Neural cell (in vitro differentiated cells): ENCODE results near the gene WNK2. TPM values are rescaled to one million over a fixed set of nuclear protein-coding genes. Genes with fewer than 3 reads are reported as not detected.

Source experiments
- H2AFZ ChIP-seq: fragments of 200-600, 300-800 bp; sonication (generic), shearing (Covaris generic); 2 replicates; pipeline ENCODE4 v1.6.0; 2014; ENCODE audit warnings: low read depth, mild to moderate bottlenecking, antibody characterized with exemption, low read length, moderate library complexity
- H3F3A ChIP-seq: fragments of 200-600 bp; shearing (Covaris generic); 2 replicates; pipeline ENCODE4 v1.6.1; 2016; ENCODE audit warnings: mild to moderate bottlenecking, moderate library complexity, mixed read lengths, antibody characterized with exemption, low read length; ENCODE audit not compliant: insufficient read depth, poor library complexity, severe bottlenecking
- H3K27ac ChIP-seq: fragments of 200-600, 300-800 bp; sonication (generic), shearing (Covaris generic); 2 replicates; pipeline ENCODE4 v1.5.1; 2014; ENCODE audit warnings: mild to moderate bottlenecking, low read length, moderate library complexity
- H3K27me3 ChIP-seq: fragments of 300-800, 200-600 bp; sonication (generic), shearing (Covaris generic); 2 replicates; pipeline ENCODE4 v1.6.0; 2014; ENCODE audit warnings: mild to moderate bottlenecking, low read depth, low read length, moderate library complexity; ENCODE audit not compliant: insufficient read depth
- H3K36me3 ChIP-seq: fragments of 300-800, 200-600 bp; sonication (generic), shearing (Covaris generic); 2 replicates; pipeline ENCODE4 v1.5.1; 2014; ENCODE audit warnings: mild to moderate bottlenecking, antibody characterized with exemption, low read length, moderate library complexity; ENCODE audit not compliant: insufficient read depth
- H3K4me2 ChIP-seq: fragments of 300-800, 200-600 bp; sonication (generic), shearing (Covaris generic); 2 replicates; pipeline ENCODE4 v1.6.0; 2014; ENCODE audit warnings: mild to moderate bottlenecking, low read length
- H3K4me3 ChIP-seq: fragments of 300-800, 200-600 bp; sonication (generic), shearing (Covaris generic); 2 replicates; pipeline ENCODE4 v1.5.1; 2014; ENCODE audit warnings: mild to moderate bottlenecking, low read length, moderate library complexity
- H3K79me2 ChIP-seq: fragments of 200-600 bp; shearing (Covaris generic); replicated peaks from 2 replicates; pipeline ENCODE4 v1.6.0; 2014; ENCODE audit warnings: mild to moderate bottlenecking, low read length, moderate library complexity; ENCODE audit not compliant: insufficient read depth
- H3K9ac ChIP-seq: fragments of 300-800, 200-600 bp; sonication (generic), shearing (Covaris generic); 2 replicates; pipeline ENCODE4 v1.6.1; 2016; ENCODE audit warnings: mild to moderate bottlenecking, low read length, mixed read lengths
- H3K9me2 ChIP-seq: fragments of 200-600 bp; shearing (Covaris generic); 2 replicates; pipeline ENCODE4 v1.6.1; 2016; ENCODE audit warnings: mild to moderate bottlenecking, low read length, mixed read lengths; ENCODE audit not compliant: insufficient read depth
- H3K9me3 ChIP-seq: fragments of 200-600, 300-800 bp; sonication (generic), shearing (Covaris generic); 2 replicates; pipeline ENCODE4 v1.6.1; 2016; ENCODE audit warnings: mild to moderate bottlenecking, mixed run types, low read length, moderate library complexity, mixed read lengths
- H4K20me1 ChIP-seq: fragments of 200-600 bp; shearing (Covaris generic); 2 replicates; pipeline ENCODE4 v1.6.1; 2016; ENCODE audit warnings: mild to moderate bottlenecking, mixed run types; ENCODE audit not compliant: insufficient read depth
- EP300 ChIP-seq: fragments of 450-650 bp; conservative IDR thresholded peaks from 2 replicates; pipeline ENCODE4 v1.6.1; 2014; ENCODE audit warnings: antibody characterized with exemption, mild to moderate bottlenecking, moderate library complexity; ENCODE audit not compliant: poor library complexity, severe bottlenecking
- EZH2 ChIP-seq: fragments of 200-600, 300-800 bp; shearing (Covaris generic), sonication (generic); IDR thresholded peaks from 2 replicates; pipeline ENCODE4 v1.6.1; 2014; ENCODE audit warnings: antibody characterized with exemption, low read length, borderline replicate concordance, mild to moderate bottlenecking; ENCODE audit not compliant: insufficient read depth, poor library complexity, severe bottlenecking
- MXI1 ChIP-seq: fragments of 450-650 bp; conservative IDR thresholded peaks from 2 replicates; pipeline ENCODE4 v1.6.1; 2014; ENCODE audit warnings: antibody characterized with exemption, mild to moderate bottlenecking; ENCODE audit not compliant: poor library complexity, severe bottlenecking
- POLR2AphosphoS5 ChIP-seq: IDR thresholded peaks from 2 replicates; pipeline ENCODE4 v1.6.1; 2012
- RAD21 ChIP-seq: fragments of 450-650 bp; conservative IDR thresholded peaks from 2 replicates; pipeline ENCODE4 v1.6.1; 2014; ENCODE audit warnings: antibody characterized with exemption, mild to moderate bottlenecking, moderate library complexity
- SMC3 ChIP-seq: fragments of 450-650 bp; conservative IDR thresholded peaks from 2 replicates; pipeline ENCODE4 v1.6.1; 2014; ENCODE audit warnings: antibody characterized with exemption, mild to moderate bottlenecking, moderate library complexity; ENCODE audit not compliant: poor library complexity
- TAF1 ChIP-seq: IDR thresholded peaks from 2 replicates; pipeline ENCODE4 v1.6.1; 2012; ENCODE audit warnings: low read depth
- polyA plus RNA-seq: library from polyadenylated mRNA; depleted of rRNA; stranded (reverse); fragments of >200 nt; gene quantifications from 2 replicates; pipeline ENCODE4 v1.2.3, GENCODE V29; 2014
- TF ChIP-seq, protein P1 (sequence below): fragments of 450-650 bp; IDR thresholded peaks from 2 replicates; pipeline ENCODE4 v1.5.1; 2014; ENCODE audit warnings: antibody characterized with exemption, mild to moderate bottlenecking, moderate library complexity; ENCODE audit not compliant: poor library complexity, severe bottlenecking
- TF ChIP-seq, protein P2 (sequence below): IDR thresholded peaks from 2 replicates; pipeline ENCODE4 v1.6.1; 2012; ENCODE audit warnings: borderline replicate concordance

WNK2 gene
- polyA plus RNA-seq, 1 donor from 2014 or later: 37.1 TPM

DNA sequence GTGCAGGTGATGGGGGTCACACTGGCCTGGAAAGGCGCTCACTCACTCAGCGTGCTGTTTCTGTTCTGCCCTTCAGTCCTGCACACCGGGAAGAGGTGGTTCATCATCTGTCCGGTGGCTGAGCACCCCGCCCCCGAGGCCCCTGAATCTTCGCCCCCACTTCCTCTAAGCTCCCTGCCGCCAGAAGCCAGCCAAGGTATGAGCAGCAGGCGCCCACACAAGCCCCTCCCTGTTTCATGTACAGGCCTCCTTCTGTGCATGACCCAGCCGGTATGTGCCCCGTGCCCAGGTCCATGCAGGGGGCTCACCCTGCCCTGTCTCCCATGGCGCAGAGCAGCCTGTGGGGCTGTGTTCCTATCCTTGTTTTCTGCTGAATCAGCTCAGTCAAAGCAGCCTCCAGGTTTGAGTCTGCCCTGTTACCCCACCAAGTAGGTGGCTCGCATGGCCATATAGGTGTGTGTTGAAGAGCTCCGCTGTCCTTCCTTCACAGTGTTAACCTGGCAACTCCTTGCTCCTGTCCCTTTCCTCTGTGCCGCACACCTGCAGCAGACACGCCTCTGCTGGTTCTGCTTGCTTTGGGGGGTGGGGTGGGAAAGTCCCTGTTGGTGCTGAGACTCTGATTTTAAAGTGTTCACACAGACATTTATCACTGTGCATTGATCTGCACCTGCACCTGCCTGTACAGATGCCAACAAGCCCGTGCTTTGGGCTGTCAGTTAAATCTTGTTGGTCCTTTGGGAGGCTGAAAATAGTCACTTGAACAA, 84.8 kb downstream of the WNK2 start:
- Histone ChIP-seq H3K9me3 (no peaks in the 10 kb centered on the region), H3K4me3 (no peak overlapping the region), H3K27ac (no peak overlapping the region), H3K9ac (no peak overlapping the region), H3K27me3 (no peaks in the 10 kb centered on the region), H2AFZ (no peak overlapping the region), H3F3A (no peaks in the 10 kb centered on the region), H3K9me2 (no peaks in the 10 kb centered on the region), H3K36me3 (peaks cover 32% of the 10 kb centered on the region), H3K79me2 (no peaks in the 10 kb centered on the region), H4K20me1 (no peaks in the 10 kb centered on the region), H3K4me2 (no peak overlapping the region)
- TF ChIP-seq EZH2 (no peak), SMC3 (no peak), POLR2AphosphoS5 (no peak), TAF1 (no peak), EP300 (no peak), MXI1 (no peak), RAD21 (no peak)
- TF ChIP-seq, protein P1, sequence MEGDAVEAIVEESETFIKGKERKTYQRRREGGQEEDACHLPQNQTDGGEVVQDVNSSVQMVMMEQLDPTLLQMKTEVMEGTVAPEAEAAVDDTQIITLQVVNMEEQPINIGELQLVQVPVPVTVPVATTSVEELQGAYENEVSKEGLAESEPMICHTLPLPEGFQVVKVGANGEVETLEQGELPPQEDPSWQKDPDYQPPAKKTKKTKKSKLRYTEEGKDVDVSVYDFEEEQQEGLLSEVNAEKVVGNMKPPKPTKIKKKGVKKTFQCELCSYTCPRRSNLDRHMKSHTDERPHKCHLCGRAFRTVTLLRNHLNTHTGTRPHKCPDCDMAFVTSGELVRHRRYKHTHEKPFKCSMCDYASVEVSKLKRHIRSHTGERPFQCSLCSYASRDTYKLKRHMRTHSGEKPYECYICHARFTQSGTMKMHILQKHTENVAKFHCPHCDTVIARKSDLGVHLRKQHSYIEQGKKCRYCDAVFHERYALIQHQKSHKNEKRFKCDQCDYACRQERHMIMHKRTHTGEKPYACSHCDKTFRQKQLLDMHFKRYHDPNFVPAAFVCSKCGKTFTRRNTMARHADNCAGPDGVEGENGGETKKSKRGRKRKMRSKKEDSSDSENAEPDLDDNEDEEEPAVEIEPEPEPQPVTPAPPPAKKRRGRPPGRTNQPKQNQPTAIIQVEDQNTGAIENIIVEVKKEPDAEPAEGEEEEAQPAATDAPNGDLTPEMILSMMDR: no peak
- TF ChIP-seq, protein P2, sequence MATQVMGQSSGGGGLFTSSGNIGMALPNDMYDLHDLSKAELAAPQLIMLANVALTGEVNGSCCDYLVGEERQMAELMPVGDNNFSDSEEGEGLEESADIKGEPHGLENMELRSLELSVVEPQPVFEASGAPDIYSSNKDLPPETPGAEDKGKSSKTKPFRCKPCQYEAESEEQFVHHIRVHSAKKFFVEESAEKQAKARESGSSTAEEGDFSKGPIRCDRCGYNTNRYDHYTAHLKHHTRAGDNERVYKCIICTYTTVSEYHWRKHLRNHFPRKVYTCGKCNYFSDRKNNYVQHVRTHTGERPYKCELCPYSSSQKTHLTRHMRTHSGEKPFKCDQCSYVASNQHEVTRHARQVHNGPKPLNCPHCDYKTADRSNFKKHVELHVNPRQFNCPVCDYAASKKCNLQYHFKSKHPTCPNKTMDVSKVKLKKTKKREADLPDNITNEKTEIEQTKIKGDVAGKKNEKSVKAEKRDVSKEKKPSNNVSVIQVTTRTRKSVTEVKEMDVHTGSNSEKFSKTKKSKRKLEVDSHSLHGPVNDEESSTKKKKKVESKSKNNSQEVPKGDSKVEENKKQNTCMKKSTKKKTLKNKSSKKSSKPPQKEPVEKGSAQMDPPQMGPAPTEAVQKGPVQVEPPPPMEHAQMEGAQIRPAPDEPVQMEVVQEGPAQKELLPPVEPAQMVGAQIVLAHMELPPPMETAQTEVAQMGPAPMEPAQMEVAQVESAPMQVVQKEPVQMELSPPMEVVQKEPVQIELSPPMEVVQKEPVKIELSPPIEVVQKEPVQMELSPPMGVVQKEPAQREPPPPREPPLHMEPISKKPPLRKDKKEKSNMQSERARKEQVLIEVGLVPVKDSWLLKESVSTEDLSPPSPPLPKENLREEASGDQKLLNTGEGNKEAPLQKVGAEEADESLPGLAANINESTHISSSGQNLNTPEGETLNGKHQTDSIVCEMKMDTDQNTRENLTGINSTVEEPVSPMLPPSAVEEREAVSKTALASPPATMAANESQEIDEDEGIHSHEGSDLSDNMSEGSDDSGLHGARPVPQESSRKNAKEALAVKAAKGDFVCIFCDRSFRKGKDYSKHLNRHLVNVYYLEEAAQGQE: no peak

DNA sequence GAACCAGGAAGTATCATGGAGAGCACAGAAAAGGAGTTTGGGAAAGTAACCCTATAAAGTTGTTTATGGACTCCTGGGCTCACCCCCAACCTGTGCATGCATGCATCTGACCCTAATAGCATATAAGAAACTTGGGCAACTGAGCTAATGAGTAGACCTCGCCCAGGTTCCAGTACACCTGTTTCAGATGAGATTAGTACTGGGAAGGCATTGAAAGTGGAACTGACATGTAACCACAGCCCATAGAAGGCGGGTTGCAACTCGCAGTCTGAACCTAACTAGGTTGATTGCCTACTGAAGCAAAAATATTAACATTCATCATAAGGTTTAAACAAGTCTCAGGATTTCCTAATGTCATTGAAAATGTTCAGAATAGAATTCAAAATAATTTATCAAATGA, 87.0 kb downstream of the WNK2 start:
- no peaks in the 10 kb centered on the region for H3K9me2 ChIP-seq
- H3K79me2 ChIP-seq: no peaks in the 10 kb centered on the region
- no peaks in the 10 kb centered on the region for H3K9me3 ChIP-seq
- H2AFZ ChIP-seq: no peak overlapping the region
- no peaks in the 10 kb centered on the region for H3F3A ChIP-seq
- H3K27me3 ChIP-seq: no peaks in the 10 kb centered on the region
- H3K9ac ChIP-seq: no peak overlapping the region
- no peak overlapping the region for H3K4me3 ChIP-seq
- no peak overlapping the region for H3K27ac ChIP-seq
- H3K36me3 ChIP-seq: peaks cover 32% of the 10 kb centered on the region
- no peaks in the 10 kb centered on the region for H4K20me1 ChIP-seq
- no peak overlapping the region for H3K4me2 ChIP-seq
- TF ChIP-seq POLR2AphosphoS5 (no peak), EP300 (no peak)
